HG03457 (cell line): ENCODE measurements around the gene ASB8.

Experiments
- ATAC-seq: cut with Tn5 transposase; IDR thresholded peaks from one replicate; pipeline ENCODE4 v1.9.1; 2021; ENCODE audit warnings: moderate number of reproducible peaks; ENCODE audit not compliant: unreplicated experiment

The ASB8 gene

DNA sequence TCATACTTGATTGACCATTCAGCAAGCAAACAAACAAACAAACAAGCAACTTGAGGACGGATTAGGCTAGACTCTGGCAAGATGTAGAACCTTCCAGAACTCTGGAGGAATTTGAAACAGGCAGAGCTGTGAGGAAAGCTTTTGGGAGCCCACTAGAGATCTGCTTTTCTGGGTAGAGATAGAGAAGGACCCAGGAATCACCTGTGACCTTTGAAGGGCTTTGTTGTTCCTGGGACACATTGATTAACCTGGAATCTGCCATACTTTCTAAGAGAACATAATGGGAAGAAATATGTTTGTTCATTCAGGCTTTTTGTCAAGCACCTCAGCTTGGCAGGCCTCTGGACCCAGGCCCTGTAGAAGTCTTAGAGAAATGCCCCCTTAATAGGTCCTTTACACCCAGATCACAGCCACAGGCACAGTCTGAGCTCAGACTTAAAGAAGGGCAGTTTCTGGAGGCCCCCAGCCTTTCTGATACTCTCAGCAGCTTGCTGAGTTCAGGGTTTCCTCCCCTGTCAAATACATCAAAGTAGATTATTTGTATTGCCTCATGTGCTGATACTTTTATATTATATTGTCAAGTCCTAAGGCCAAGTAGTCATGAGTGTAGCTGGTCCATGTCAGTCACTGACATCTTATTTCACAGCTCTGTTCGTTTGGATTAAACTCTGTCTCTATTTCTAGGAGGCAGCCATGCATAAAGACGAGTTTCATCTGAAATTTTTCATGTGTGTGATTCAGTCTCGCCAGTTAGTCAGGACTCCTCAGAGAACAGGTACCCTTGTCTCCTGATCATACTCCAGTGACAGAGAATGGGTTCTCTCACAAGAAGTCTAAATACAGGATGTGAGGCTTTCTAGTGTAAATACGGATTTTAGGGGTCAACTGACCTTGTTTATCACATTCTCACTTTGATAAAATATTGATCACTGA lies 50.4 kb downstream of the ASB8 start:
- no peak for ATAC-seq

GRCh38 chr12:48105867-48106680 lies 51.2 kb downstream of the ASB8 start, which contains the start of gene SENP1:
Gene SENP1 (minus strand): TSS chr12:48106079. CDS start chr12:48101472, 4,607 bp downstream.
- peak; percentile 61 for ATAC-seq

DNA sequence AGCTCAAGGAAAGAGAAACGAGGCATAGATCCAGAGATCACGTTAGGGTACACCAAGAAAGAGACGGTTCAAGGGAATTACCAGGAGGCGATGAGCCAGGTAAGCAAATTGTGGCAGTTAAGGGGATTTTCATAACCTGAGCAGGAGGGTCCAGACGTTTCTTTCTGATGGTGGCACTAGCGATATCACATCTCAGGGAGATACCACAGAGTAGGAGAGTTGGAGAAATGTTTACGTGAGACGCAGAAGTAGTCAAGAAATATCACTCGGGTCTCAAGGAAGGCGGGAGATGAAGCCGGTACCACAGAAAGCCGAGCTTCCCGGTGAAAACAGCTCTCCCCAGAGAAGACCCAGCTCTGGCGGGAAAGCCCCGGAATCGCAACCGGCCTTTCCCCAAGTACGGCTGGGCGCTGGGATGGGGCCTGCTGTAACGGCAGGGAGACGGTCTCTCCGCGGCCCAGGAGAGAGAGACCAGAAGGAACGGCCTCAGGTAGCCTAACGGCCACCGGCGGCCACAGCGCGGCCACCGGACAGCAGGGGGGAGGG lies 51.9 kb downstream of the ASB8 start:
- peak; percentile 22 for ATAC-seq

DNA sequence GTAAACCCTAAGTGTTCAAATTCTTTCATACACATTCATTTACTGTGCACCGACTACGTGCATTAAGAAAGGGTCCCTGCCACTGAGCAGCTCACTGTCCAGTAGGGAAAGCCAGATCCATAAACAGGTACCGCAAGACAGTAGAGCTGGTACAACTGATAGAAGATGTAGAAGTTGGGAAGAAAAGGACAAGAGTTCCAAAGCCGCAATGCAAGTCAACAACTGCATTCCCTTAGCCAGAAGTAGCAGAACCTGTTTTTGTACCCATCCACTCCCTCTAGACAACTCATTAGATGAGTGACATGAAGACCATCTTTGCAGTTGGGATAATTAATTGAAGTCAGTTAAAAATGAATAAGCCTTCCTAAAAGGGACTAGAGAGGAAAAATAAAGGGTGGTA lies 52.8 kb downstream of the ASB8 start:
- no peak for ATAC-seq
